SK-N-MC (cell line): Measurements from ENCODE around the gene RINT1.

Experiments
- DNase-seq: peaks from one replicate; pipeline ENCODE4 v3.0.0-alpha.2; 2011; ENCODE audit warnings: low read depth, low spot score
- H3K27ac ChIP-seq: fragments of 200-600 bp; sonication (generic); 2 replicates; pipeline ENCODE4 v1.5.1; 2016; ENCODE audit warnings: mixed run types
- H3K36me3 ChIP-seq: fragments of 200-600 bp; sonication (generic); 2 replicates; pipeline ENCODE4 v1.6.1; 2017; ENCODE audit warnings: antibody characterized with exemption, low read length, mixed read lengths; ENCODE audit not compliant: insufficient read depth
- H3K4me3 ChIP-seq: fragments of 200-600 bp; sonication (generic); 2 replicates; pipeline ENCODE4 v1.5.1; 2016
- H3K9ac ChIP-seq: fragments of 200-600 bp; sonication (generic); 2 replicates; pipeline ENCODE4 v1.8.0; 2017; ENCODE audit warnings: mixed run types, mixed read lengths; ENCODE audit not compliant: insufficient read length
- H3K9me3 ChIP-seq: fragments of 200-600 bp; sonication (generic); 2 replicates; pipeline ENCODE4 v1.6.1; 2017; ENCODE audit warnings: low read depth, mild to moderate bottlenecking, antibody characterized with exemption, low read length, moderate library complexity, mixed read lengths
- EZH2 ChIP-seq: fragments of 200-600 bp; sonication (generic); IDR thresholded peaks from one replicate; pipeline ENCODE4 v1.6.1; 2017; ENCODE audit warnings: antibody characterized with exemption
- FOXP2 ChIP-seq: optimal IDR thresholded peaks from 2 replicates; pipeline ENCODE3; 2011; ENCODE audit warnings: mild to moderate bottlenecking, moderate library complexity; ENCODE audit not compliant: insufficient read depth; ENCODE audit errors: extremely low read length, control extremely low read depth
- POLR2AphosphoS5 ChIP-seq: IDR thresholded peaks from 2 replicates; pipeline ENCODE4 v1.6.1; 2012; ENCODE audit warnings: mild to moderate bottlenecking, low read depth, low read length, borderline replicate concordance

Gene RINT1

GRCh38 chr7:105571891-105572290 lies 39.9 kb downstream of the RINT1 start:
- Histone ChIP-seq H3K4me3 (no peak overlapping the region), H3K36me3 (peaks cover 18% of the 10 kb centered on the region), H3K9ac (no peak overlapping the region), H3K9me3 (no peaks in the 10 kb centered on the region), H3K27ac (no peak overlapping the region)
- no peak for DNase-seq
- TF ChIP-seq FOXP2, result no peak
- TF ChIP-seq POLR2AphosphoS5, result no peak
- no peak for TF ChIP-seq EZH2

- H3K36me3 ChIP-seq, result no peaks in the 10 kb centered on the region; the same call in 1 of the 2 replicates
- H3K27ac ChIP-seq, result no peak overlapping the region
- no peak for DNase-seq
- no peak for TF ChIP-seq POLR2AphosphoS5
- no peak for TF ChIP-seq FOXP2
- no peak for TF ChIP-seq EZH2
- no peak overlapping the region for H3K4me3 ChIP-seq
- H3K9ac ChIP-seq, result no peak overlapping the region
- no peaks in the 10 kb centered on the region for H3K9me3 ChIP-seq
Measured at GRCh38 chr7:105577251-105577650, 45.2 kb downstream of the RINT1 start.

DNA sequence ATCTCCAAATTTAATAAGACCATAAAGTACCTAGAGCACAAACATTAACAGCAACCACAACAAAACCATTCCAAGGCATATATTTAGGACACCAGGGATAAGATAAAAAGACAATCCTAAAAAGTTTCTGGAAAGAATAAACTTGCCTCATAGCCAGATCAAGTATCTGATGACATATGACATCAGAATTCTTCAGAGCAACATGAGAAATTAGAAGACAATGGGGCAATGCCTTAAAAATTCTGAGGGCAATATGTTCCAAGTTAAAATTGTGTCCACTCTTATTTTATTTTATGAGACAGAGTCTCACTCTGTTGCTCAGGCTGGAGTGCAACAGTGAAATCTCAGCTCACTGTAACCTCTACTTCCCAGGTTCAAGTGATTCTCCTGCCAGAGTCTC lies 46.5 kb downstream of the RINT1 start:
- TF ChIP-seq EZH2, result no peak
- no peak for TF ChIP-seq FOXP2
- TF ChIP-seq POLR2AphosphoS5, result no peak
- H3K9ac ChIP-seq, result no peak overlapping the region
- no peaks in the 10 kb centered on the region for H3K36me3 ChIP-seq
- H3K4me3 ChIP-seq, result no peak overlapping the region
- H3K9me3 ChIP-seq, result no peaks in the 10 kb centered on the region
- H3K27ac ChIP-seq, result no peak overlapping the region
- no peak for DNase-seq

- Histone ChIP-seq H3K27ac (no peak overlapping the region), H3K9ac (no peak overlapping the region), H3K36me3 (no peaks in the 10 kb centered on the region), H3K9me3 (no peaks in the 10 kb centered on the region), H3K4me3 (no peak overlapping the region)
- TF ChIP-seq POLR2AphosphoS5 (no peak), FOXP2 (no peak), EZH2 (no peak)
- DNase-seq, result no peak
Measured at GRCh38 chr7:105580022-105580740, 48.2 kb downstream of the RINT1 start.

DNA sequence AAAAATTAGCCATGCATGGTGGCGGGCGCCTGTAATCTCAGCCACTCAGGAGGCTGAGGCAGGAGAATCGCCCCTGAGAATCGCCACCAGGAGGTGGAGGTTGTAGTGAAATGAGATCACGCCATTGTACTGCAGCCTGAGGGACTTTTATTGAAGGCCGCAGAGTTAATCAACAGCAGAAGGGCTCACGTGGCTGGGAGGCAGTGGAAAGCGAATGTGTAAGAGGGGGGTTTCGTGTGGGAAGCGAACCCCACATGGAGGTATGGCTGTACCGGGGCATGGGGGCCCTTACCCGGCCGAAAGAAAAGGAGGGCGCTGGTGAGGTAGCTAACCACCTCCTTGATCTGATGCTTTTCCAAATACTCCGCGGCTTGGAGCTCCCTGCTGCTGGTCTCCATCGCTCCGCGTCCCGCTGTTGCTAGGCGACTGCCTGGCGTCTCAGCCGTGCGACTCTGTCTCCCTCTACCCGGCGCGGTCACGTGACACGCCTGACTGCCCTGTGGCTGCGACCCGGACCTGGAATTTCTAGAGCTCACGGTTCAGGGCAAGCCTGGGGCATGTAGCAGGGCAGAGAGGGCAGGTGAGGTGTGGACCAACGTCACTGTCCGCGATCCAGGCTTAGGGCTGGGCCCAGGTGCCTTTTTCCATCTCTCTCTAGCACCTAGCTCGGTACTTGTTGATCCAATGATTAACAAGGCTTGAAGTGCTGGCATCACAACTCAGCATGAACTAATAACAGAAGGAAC lies 49.2 kb downstream of the RINT1 start, which contains the start of gene EFCAB10:
EFCAB10 (minus strand) TSS at position 428 of the 746 bp plus-strand sequence; CDS start at position 398, 30 bp downstream.
- Histone ChIP-seq H3K4me3 (no peak within 1 kb of the TSS), H3K36me3 (no peaks in the 10 kb centered on the region), H3K27ac (no peak within 1 kb of the TSS), H3K9ac (no peak within 1 kb of the TSS), H3K9me3 (no peaks in the 10 kb centered on the region)
- TF ChIP-seq EZH2, result no peak
- TF ChIP-seq POLR2AphosphoS5, result no peak
- no peak for TF ChIP-seq FOXP2
- no peak for DNase-seq

GRCh38 chr7:105583061-105583460 lies 51.1 kb downstream of the RINT1 start:
- no peak overlapping the region for H3K27ac ChIP-seq
- H3K9me3 ChIP-seq, result no peaks in the 10 kb centered on the region
- H3K4me3 ChIP-seq, result no peak overlapping the region
- H3K9ac ChIP-seq, result no peak overlapping the region
- no peaks in the 10 kb centered on the region for H3K36me3 ChIP-seq
- DNase-seq, result no peak
- TF ChIP-seq POLR2AphosphoS5 (no peak), EZH2 (no peak), FOXP2 (no peak)

- TF ChIP-seq FOXP2 (no peak), EZH2 (no peak), POLR2AphosphoS5 (no peak)
- no peak for DNase-seq
- Histone ChIP-seq H3K9me3 (no peaks in the 10 kb centered on the region), H3K36me3 (no peaks in the 10 kb centered on the region), H3K4me3 (no peak overlapping the region), H3K9ac (no peak overlapping the region), H3K27ac (no peak overlapping the region)
Measured at GRCh38 chr7:105584165-105584564, 52.2 kb downstream of the RINT1 start.

- no peak overlapping the region for H3K9ac ChIP-seq
- no peaks in the 10 kb centered on the region for H3K36me3 ChIP-seq
- H3K9me3 ChIP-seq, result no peaks in the 10 kb centered on the region
- no peak overlapping the region for H3K27ac ChIP-seq
- no peak for TF ChIP-seq FOXP2
- TF ChIP-seq EZH2, result no peak
- no peak for TF ChIP-seq POLR2AphosphoS5
- no peak overlapping the region for H3K4me3 ChIP-seq
- no peak for DNase-seq
Measured at GRCh38 chr7:105585850-105586500, 54.0 kb downstream of the RINT1 start.
